ENCODE measurements around the gene KDM1A.
A peak's percentile ranks its signal among the peaks of the same experiment; 100 is the strongest.

KDM1A gene

GRCh38 chr1:23098463-23099170, 79.3 kb downstream of the KDM1A start:
- H3K9me3 ChIP-seq (ENCODE audit: control insufficient read depth in 1 of 2, low read length in 2 of 2): no peaks in the 10 kb centered on the region
- no peaks in the 10 kb centered on the region for H3K27me3 ChIP-seq (ENCODE audit: low read depth, low read length)
- H3K27ac ChIP-seq (ENCODE audit: low read length): peak overlapping the region; percentile 21
- H3K4me1 ChIP-seq (ENCODE audit: control insufficient read depth in 1 of 2, insufficient read depth in 2 of 2, low read length in 2 of 2): peaks cover 17 to 38% of the 10 kb centered on the region in 2 donors
- H3K4me3 ChIP-seq (ENCODE audit: low read depth in 1 of 2, low read length in 2 of 2): no peak overlapping the region
- peaks cover 6 to 9% of the 10 kb centered on the region in 2 donors for H3K36me3 ChIP-seq (ENCODE audit: control insufficient read depth in 1 of 2, insufficient read depth in 2 of 2, low read length in 2 of 2)

DNA sequence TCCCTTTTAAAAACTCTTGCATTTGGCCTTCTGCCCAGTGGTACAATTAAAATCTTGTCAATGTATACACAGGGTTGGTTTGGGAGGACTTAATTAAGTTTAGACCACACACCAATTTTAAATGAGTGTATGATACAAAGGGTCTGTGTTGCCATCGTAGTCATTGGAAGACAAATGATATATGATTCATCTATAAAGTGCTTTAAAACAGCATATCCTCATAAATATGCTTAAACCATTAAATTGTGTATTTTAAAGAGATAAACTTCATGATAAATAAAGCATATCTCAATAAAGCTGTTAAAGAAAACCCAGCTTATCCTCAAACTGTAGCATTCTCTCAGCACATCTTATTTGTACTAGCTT, 79.9 kb downstream of the KDM1A start:
- Histone ChIP-seq H3K4me1 (ENCODE audit: control insufficient read depth in 1 of 2, insufficient read depth in 2 of 2, low read length in 2 of 2) (peaks cover 17 to 38% of the 10 kb centered on the region in 2 donors), H3K27me3 (ENCODE audit: low read depth, low read length) (no peaks in the 10 kb centered on the region), H3K4me3 (ENCODE audit: low read depth in 1 of 2, low read length in 2 of 2) (no peak overlapping the region), H3K36me3 (ENCODE audit: control insufficient read depth in 1 of 2, insufficient read depth in 2 of 2, low read length in 2 of 2) (peaks cover under 1 to 3% of the 10 kb centered on the region in 2 donors), H3K9me3 (ENCODE audit: control insufficient read depth in 1 of 2, low read length in 2 of 2) (no peaks in the 10 kb centered on the region), H3K27ac (ENCODE audit: low read length) (peak overlapping the region; percentile 65)

GRCh38 chr1:23100074-23100748, 80.9 kb downstream of the KDM1A start:
- H3K4me3 ChIP-seq (ENCODE audit: low read depth in 1 of 2, low read length in 2 of 2): no peak overlapping the region
- H3K4me1 ChIP-seq (ENCODE audit: control insufficient read depth in 1 of 2, insufficient read depth in 2 of 2, low read length in 2 of 2): peaks cover 17 to 38% of the 10 kb centered on the region in 2 donors
- no peaks in the 10 kb centered on the region for H3K9me3 ChIP-seq (ENCODE audit: control insufficient read depth in 1 of 2, low read length in 2 of 2)
- H3K27me3 ChIP-seq (ENCODE audit: low read depth, low read length): no peaks in the 10 kb centered on the region
- H3K36me3 ChIP-seq (ENCODE audit: control insufficient read depth in 1 of 2, insufficient read depth in 2 of 2, low read length in 2 of 2): peaks cover 0 to 3% of the 10 kb centered on the region in 2 donors
- peak overlapping the region; percentile 65 for H3K27ac ChIP-seq (ENCODE audit: low read length)

DNA sequence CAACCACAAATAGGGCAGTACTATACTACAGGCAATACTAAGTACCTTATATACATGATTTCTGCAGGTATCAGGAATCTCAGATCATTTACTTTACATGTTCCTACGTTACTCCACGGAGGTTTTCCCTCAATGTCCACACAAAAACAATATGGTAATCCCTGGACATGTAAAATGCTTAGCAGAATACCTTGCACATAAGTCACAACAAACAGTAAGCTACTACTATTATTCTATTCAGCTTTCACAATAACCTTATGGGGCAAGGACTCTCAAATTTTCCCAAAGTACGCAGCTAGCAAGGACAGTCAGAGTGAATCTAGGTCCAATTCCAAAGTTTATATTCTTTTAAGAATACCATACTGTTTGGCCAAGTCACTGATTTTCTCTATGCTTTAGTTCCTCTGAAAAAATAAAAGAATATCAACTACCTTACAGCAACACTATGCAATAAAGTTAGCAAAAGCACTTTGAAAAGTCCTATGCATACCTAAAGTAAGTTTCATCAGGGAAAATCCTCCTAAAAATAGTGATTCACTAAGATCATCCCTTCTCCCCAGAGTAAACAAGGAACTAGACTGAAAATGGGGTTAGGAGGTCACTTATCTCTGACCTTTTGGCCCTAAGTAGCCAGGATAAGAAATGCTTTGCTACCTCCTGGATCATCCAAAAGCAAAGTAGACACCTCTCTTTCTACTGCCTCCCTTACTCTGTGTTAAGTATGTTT, 82.0 kb downstream of the KDM1A start:
- Histone ChIP-seq H3K4me3 (ENCODE audit: low read depth in 1 of 2, low read length in 2 of 2) (no peak overlapping the region), H3K9me3 (ENCODE audit: control insufficient read depth in 1 of 2, low read length in 2 of 2) (no peaks in the 10 kb centered on the region), H3K4me1 (ENCODE audit: control insufficient read depth in 1 of 2, insufficient read depth in 2 of 2, low read length in 2 of 2) (peaks cover 17 to 38% of the 10 kb centered on the region in 2 donors), H3K36me3 (ENCODE audit: control insufficient read depth in 1 of 2, insufficient read depth in 2 of 2, low read length in 2 of 2) (peaks cover 0 to 3% of the 10 kb centered on the region in 2 donors), H3K27ac (ENCODE audit: low read length) (peak overlapping the region; percentile 20), H3K27me3 (ENCODE audit: low read depth, low read length) (no peaks in the 10 kb centered on the region)

DNA sequence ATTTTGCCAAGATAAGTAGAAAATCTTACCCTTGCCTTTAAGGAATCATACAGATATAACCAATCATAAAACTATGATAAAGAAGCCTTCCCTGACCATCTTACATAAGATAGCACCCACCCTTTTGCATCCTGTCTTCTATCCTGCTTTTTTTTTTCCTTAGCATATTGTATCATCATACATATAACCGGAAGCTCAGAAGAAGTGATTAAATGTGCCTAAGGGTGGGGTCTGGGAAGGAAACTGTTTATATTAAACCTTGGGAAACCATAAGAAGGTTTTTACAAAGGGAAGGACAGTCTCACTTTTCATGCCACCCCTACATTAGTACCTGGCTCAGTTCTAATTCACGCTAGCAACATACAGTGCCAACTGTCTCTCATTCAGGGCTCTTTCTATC, 82.6 kb downstream of the KDM1A start:
- peak overlapping the region; percentile 20 for H3K27ac ChIP-seq (ENCODE audit: low read length)
- peaks cover 2 to 3% of the 10 kb centered on the region in 2 donors for H3K36me3 ChIP-seq (ENCODE audit: control insufficient read depth in 1 of 2, insufficient read depth in 2 of 2, low read length in 2 of 2)
- peaks cover 17 to 38% of the 10 kb centered on the region in 2 donors for H3K4me1 ChIP-seq (ENCODE audit: control insufficient read depth in 1 of 2, insufficient read depth in 2 of 2, low read length in 2 of 2)
- no peaks in the 10 kb centered on the region for H3K27me3 ChIP-seq (ENCODE audit: low read depth, low read length)
- no peaks in the 10 kb centered on the region for H3K9me3 ChIP-seq (ENCODE audit: control insufficient read depth in 1 of 2, low read length in 2 of 2)
- H3K4me3 ChIP-seq (ENCODE audit: low read depth in 1 of 2, low read length in 2 of 2): no peak overlapping the region

- peak overlapping the region; percentile 20 for H3K27ac ChIP-seq (ENCODE audit: low read length)
These were observed 83.0 kb downstream of the KDM1A start for GRCh38 chr1:23102289-23102688.

GRCh38 chr1:23103001-23103889, 84.0 kb downstream of the KDM1A start:
- Histone ChIP-seq H3K9me3 (ENCODE audit: control insufficient read depth in 1 of 2, low read length in 2 of 2) (no peaks in the 10 kb centered on the region), H3K4me3 (ENCODE audit: low read depth in 1 of 2, low read length in 2 of 2) (no peak overlapping the region), H3K27me3 (ENCODE audit: low read depth, low read length) (no peaks in the 10 kb centered on the region), H3K36me3 (ENCODE audit: control insufficient read depth in 1 of 2, insufficient read depth in 2 of 2, low read length in 2 of 2) (peaks cover 2 to 9% of the 10 kb centered on the region in 2 donors), H3K4me1 (ENCODE audit: control insufficient read depth in 1 of 2, insufficient read depth in 2 of 2, low read length in 2 of 2) (peaks cover 17 to 38% of the 10 kb centered on the region in 2 donors), H3K27ac (ENCODE audit: low read length) (no peak overlapping the region)

More at GRCh38 chr1:23102289-23102688, 83.0 kb downstream of the KDM1A start:
- H3K27me3 ChIP-seq (ENCODE audit: low read depth, low read length): no peaks in the 10 kb centered on the region
- H3K4me1 ChIP-seq (ENCODE audit: control insufficient read depth in 1 of 2, insufficient read depth in 2 of 2, low read length in 2 of 2): peaks cover 17 to 38% of the 10 kb centered on the region in 2 donors
- no peak overlapping the region for H3K4me3 ChIP-seq (ENCODE audit: low read depth in 1 of 2, low read length in 2 of 2)
- no peaks in the 10 kb centered on the region for H3K9me3 ChIP-seq (ENCODE audit: control insufficient read depth in 1 of 2, low read length in 2 of 2)
- H3K36me3 ChIP-seq (ENCODE audit: control insufficient read depth in 1 of 2, insufficient read depth in 2 of 2, low read length in 2 of 2): peaks cover 2 to 3% of the 10 kb centered on the region in 2 donors

GRCh38 chr1:23108918-23109533, 89.8 kb downstream of the KDM1A start:
- H3K4me1 ChIP-seq (ENCODE audit: control insufficient read depth in 1 of 2, insufficient read depth in 2 of 2, low read length in 2 of 2): peaks cover 9 to 13% of the 10 kb centered on the region in 2 donors
- H3K36me3 ChIP-seq (ENCODE audit: control insufficient read depth in 1 of 2, insufficient read depth in 2 of 2, low read length in 2 of 2): peaks cover 2 to 13% of the 10 kb centered on the region in 2 donors
- no peaks in the 10 kb centered on the region for H3K9me3 ChIP-seq (ENCODE audit: control insufficient read depth in 1 of 2, low read length in 2 of 2)
- no peak overlapping the region for H3K4me3 ChIP-seq (ENCODE audit: low read depth in 1 of 2, low read length in 2 of 2)
- no peak overlapping the region for H3K27ac ChIP-seq (ENCODE audit: low read length)
- H3K27me3 ChIP-seq (ENCODE audit: low read depth, low read length): no peaks in the 10 kb centered on the region

DNA sequence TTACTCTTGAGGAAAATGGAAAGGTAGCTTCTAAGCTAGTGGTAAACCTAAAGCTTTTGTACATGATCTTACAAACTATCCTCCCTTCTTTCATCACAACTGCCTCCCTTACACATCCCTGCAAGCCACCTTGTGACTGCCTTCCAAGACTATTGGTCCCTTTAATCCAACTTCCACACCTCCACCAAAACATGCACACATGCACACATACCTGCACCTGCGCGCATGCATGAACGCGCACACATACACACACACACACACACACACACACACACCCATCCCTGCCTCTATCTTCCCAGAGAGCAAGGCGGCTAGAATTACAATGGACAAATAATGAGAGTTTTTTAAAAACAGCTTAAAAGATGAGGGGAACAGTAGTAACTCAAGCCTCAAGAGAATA, 91.1 kb downstream of the KDM1A start:
- H3K4me1 ChIP-seq (ENCODE audit: control insufficient read depth in 1 of 2, insufficient read depth in 2 of 2, low read length in 2 of 2): peaks cover 9 to 26% of the 10 kb centered on the region in 2 donors

More for the DNA sequence above, 91.1 kb downstream of the KDM1A start:
- H3K27me3 ChIP-seq (ENCODE audit: low read depth, low read length): no peaks in the 10 kb centered on the region
- no peak overlapping the region for H3K27ac ChIP-seq (ENCODE audit: low read length)
- peaks cover 2 to 13% of the 10 kb centered on the region in 2 donors for H3K36me3 ChIP-seq (ENCODE audit: control insufficient read depth in 1 of 2, insufficient read depth in 2 of 2, low read length in 2 of 2)
- H3K4me3 ChIP-seq (ENCODE audit: low read depth in 1 of 2, low read length in 2 of 2): no peak overlapping the region
- no peaks in the 10 kb centered on the region for H3K9me3 ChIP-seq (ENCODE audit: control insufficient read depth in 1 of 2, low read length in 2 of 2)
